A549 (cell line): ENCODE data around the gene RPL13. TPM values are rescaled to one million over a fixed set of nuclear protein-coding genes. Genes with fewer than 3 reads are reported as not detected.

ENCODE experiments used
- ATAC-seq, 2 experiments: fragments of 200-7000 bp in 1 of 2; fragments of >200 bp in 1 of 2; cut with Nextera tagmentation in 1 of 2; cut with Tn5 transposase in 1 of 2; 3 replicates each; pipeline versions ENCODE4 v1.8.0 to v1.9.1; 2018 to 2020; ENCODE audit warnings: mild to moderate bottlenecking in 1 of 2, moderate library complexity in 1 of 2
- CTCF ChIA-PET: fragments of 300-600 bp; sonication (Branson Sonifier 250); formaldehyde crosslinking; extraction: SDS; loops from one replicate; lab custom pipeline; 2021; ENCODE audit warnings: antibody characterized with exemption, inconsistent platforms; lab: Yijun Ruan, JAX
- POLR2A ChIA-PET: fragments of 350-600 bp; formaldehyde crosslinking; extraction: SDS; loops from one replicate; lab custom pipeline; 2021; ENCODE audit warnings: antibody characterized with exemption, inconsistent platforms; lab: Yijun Ruan, JAX
- DNase-seq, 2 experiments: peaks; one replicate each; pipeline versions ENCODE4 v3.0.0 to v3.0.0-alpha.2; 2011 to 2016; ENCODE audit warnings: low read depth in 1 of 2, low spot score in 1 of 2
- FAIRE-seq: peaks from 2 replicates; lab custom pipeline; 2011; peaks lifted over from hg19 to GRCh38; lab: Jason Lieb, UNC
- H3K27ac ChIP-seq, 2 experiments: fragments of >200 bp; sonication (Bioruptor Twin); formaldehyde crosslinking; 3 replicates each; pipeline ENCODE4 v1.5.1; 2016 to 2017
- H3K4me1 ChIP-seq: fragments of >200 bp; sonication (Bioruptor Twin); formaldehyde crosslinking; 3 replicates; pipeline ENCODE4 v1.6.1; 2016
- H3K4me2 ChIP-seq: fragments of >200 bp; sonication (Bioruptor Twin); formaldehyde crosslinking; 3 replicates; pipeline ENCODE4 v1.6.1; 2016
- H3K4me3 ChIP-seq: fragments of >200 bp; sonication (Bioruptor Twin); formaldehyde crosslinking; 3 replicates; pipeline ENCODE4 v1.5.1; 2016
- H3K9me3 ChIP-seq: fragments of >200 bp; sonication (Bioruptor Twin); formaldehyde crosslinking; 3 replicates; pipeline ENCODE4 v1.6.1; 2016
- CBX8 ChIP-seq: fragments of 200-600 bp; sonication (generic); IDR thresholded peaks from 2 replicates; pipeline ENCODE4 v1.6.1; 2016
- CHD2 ChIP-seq: fragments of 150-350 bp; IDR thresholded peaks from 2 replicates; pipeline ENCODE4 v1.6.1; 2014; ENCODE audit warnings: low read length; ENCODE audit not compliant: partially characterized antibody
- CHD4 ChIP-seq: fragments of 200-600 bp; sonication (generic); IDR thresholded peaks from 2 replicates; pipeline ENCODE4 v1.6.1; 2016; ENCODE audit warnings: antibody characterized with exemption, mild to moderate bottlenecking, borderline replicate concordance
- EP300 ChIP-seq, 2 experiments: fragments of >200 bp; sonication (Bioruptor Twin); formaldehyde crosslinking; IDR thresholded peaks; 2 replicates in 1 of 2; 3 replicates in 1 of 2; pipeline ENCODE4 v1.6.1; 2016 to 2017
- FOSB ChIP-seq: fragments of 250-450 bp; sonication (Bioruptor Pico); IDR thresholded peaks from 2 replicates; pipeline ENCODE4 v1.5.0; 2020; ENCODE audit warnings: mild to moderate bottlenecking, moderate library complexity
- FOSL2 ChIP-seq, 2 experiments: fragments of 450-650 bp in 1 of 2; fragments of >200 bp in 1 of 2; sonication (Bioruptor Twin) in 1 of 2; formaldehyde crosslinking; IDR thresholded peaks; 2 replicates each; pipeline versions ENCODE4 v1.5.0 to v1.6.1; 2016 to 2020; ENCODE audit warnings: mild to moderate bottlenecking in 1 of 2, moderate library complexity in 1 of 2
- HEYL ChIP-seq: fragments of 250-450 bp; sonication (Bioruptor Pico); IDR thresholded peaks from 2 replicates; pipeline ENCODE4 v1.8.0; 2021; ENCODE audit warnings: mild to moderate bottlenecking, moderate library complexity
- HOXB13 ChIP-seq: fragments of 250-450 bp; sonication (Bioruptor Pico); IDR thresholded peaks from 2 replicates; pipeline ENCODE4 v1.5.0; 2020; ENCODE audit warnings: low read depth, mild to moderate bottlenecking, moderate library complexity
- JUN ChIP-seq, 2 experiments: fragments of >200 bp; sonication (Bioruptor Twin); formaldehyde crosslinking; IDR thresholded peaks; 2 replicates in 1 of 2; 3 replicates in 1 of 2; pipeline ENCODE4 v1.6.1; 2016 to 2017
- JUNB ChIP-seq: fragments of >200 bp; sonication (Bioruptor Twin); formaldehyde crosslinking; IDR thresholded peaks from 2 replicates; pipeline ENCODE4 v1.6.1; 2016
- MAFK ChIP-seq: fragments of 450-650 bp; IDR thresholded peaks from 2 replicates; pipeline ENCODE4 v1.6.1; 2014; ENCODE audit not compliant: partially characterized antibody
- MYC ChIP-seq: IDR thresholded peaks from 2 replicates; pipeline ENCODE4 v1.6.1; 2012; ENCODE audit warnings: mild to moderate bottlenecking, inconsistent platforms, low read length, improper control_type of control experiment, borderline replicate concordance
- NFE2L2 ChIP-seq: fragments of 150-350 bp; conservative IDR thresholded peaks from 2 replicates; pipeline ENCODE4 v1.6.1; 2014; ENCODE audit warnings: low read length
- NPAS2 ChIP-seq: fragments of 250-450 bp; sonication (Bioruptor Pico); IDR thresholded peaks from 2 replicates; pipeline ENCODE4 v1.8.0; 2022; ENCODE audit warnings: mild to moderate bottlenecking, moderate library complexity, borderline replicate concordance
- POLR2A ChIP-seq: IDR thresholded peaks from 2 replicates; pipeline ENCODE4 v1.6.1; 2012; ENCODE audit warnings: mild to moderate bottlenecking, low read length
- POLR2AphosphoS2 ChIP-seq: conservative IDR thresholded peaks from 2 replicates; pipeline ENCODE4 v1.6.1; 2012; ENCODE audit warnings: low read length, improper control_type of control experiment, inconsistent platforms
- RAD21 ChIP-seq, 2 experiments: fragments of >200 bp in 1 of 2; sonication (Bioruptor Twin) in 1 of 2; formaldehyde crosslinking in 1 of 2; IDR thresholded peaks in 1 of 2; conservative IDR thresholded peaks in 1 of 2; 2 replicates in 1 of 2; 3 replicates in 1 of 2; pipeline ENCODE4 v1.6.1; 2012 to 2018; ENCODE audit warnings: inconsistent platforms in 1 of 2
- RCOR1 ChIP-seq: fragments of 150-350 bp; IDR thresholded peaks from 2 replicates; pipeline ENCODE4 v1.6.1; 2014; ENCODE audit warnings: antibody characterized with exemption, low read length, low read depth
- SMC3 ChIP-seq: fragments of >200 bp; sonication (Bioruptor Twin); formaldehyde crosslinking; IDR thresholded peaks from 3 replicates; pipeline ENCODE4 v1.6.1; 2018; ENCODE audit warnings: inconsistent platforms
- SREBF2 ChIP-seq: fragments of 450-650 bp; IDR thresholded peaks from 2 replicates; pipeline ENCODE4 v1.6.1; 2014; ENCODE audit warnings: mild to moderate bottlenecking, moderate library complexity
- TFCP2L1 ChIP-seq: fragments of 250-450 bp; sonication (Bioruptor Pico); IDR thresholded peaks from 2 replicates; pipeline ENCODE4 v1.5.0; 2021; ENCODE audit warnings: mild to moderate bottlenecking
- USF2 ChIP-seq: fragments of 450-650 bp; IDR thresholded peaks from 2 replicates; pipeline ENCODE4 v1.6.1; 2014; ENCODE audit warnings: antibody characterized with exemption
- ZC3H11A ChIP-seq: fragments of 450-650 bp; IDR thresholded peaks from 2 replicates; pipeline ENCODE4 v1.6.1; 2014; ENCODE audit warnings: antibody characterized with exemption, mild to moderate bottlenecking
- WGBS: methylation state at CpG from one replicate; pipeline ENCODE4 v1.1.6; 2017; ENCODE audit errors: missing lambda C conversion rate; 5-methylcytosine and 5-hydroxymethylcytosine counted together
- polyA plus RNA-seq, 4 experiments: library from polyadenylated mRNA; depleted of rRNA in 3 of 4; stranded (reverse); fragments of >200 nt; fragmentation: RNase III in 1 of 4; extraction: RNeasy Plus Mini Kit Qiagen cat#74134 plus additional on column Dnase treatment in 1 of 4; gene quantifications; 2 replicates in 3 of 4; 3 replicates in 1 of 4; pipeline ENCODE4 v1.2.3, GENCODE V29; 2011 to 2017
- TF ChIP-seq, protein P1 (sequence below): fragments of 150-350 bp; IDR thresholded peaks from 2 replicates; pipeline ENCODE4 v1.6.1; 2014; ENCODE audit warnings: low read depth, mild to moderate bottlenecking, low read length
- TF ChIP-seq, protein P2 (sequence below): fragments of 250-450 bp; sonication (Bioruptor Pico); IDR thresholded peaks from 2 replicates; pipeline ENCODE4 v1.5.0; 2020; ENCODE audit warnings: low read depth, mild to moderate bottlenecking, moderate library complexity
- TF ChIP-seq, protein P3 (sequence below): IDR thresholded peaks from 2 replicates; pipeline ENCODE4 v1.6.1; 2012; ENCODE audit warnings: low read depth, borderline replicate concordance
- TF ChIP-seq, protein P4 (sequence below): IDR thresholded peaks from 2 replicates; pipeline ENCODE4 v1.6.1; 2012
- TF ChIP-seq, protein P5 (sequence below): fragments of >200 bp; sonication (Bioruptor Twin); formaldehyde crosslinking; IDR thresholded peaks from 3 replicates; pipeline ENCODE4 v1.5.1; 2016
- TF ChIP-seq, protein P6 (sequence below): fragments of >200 bp; sonication (Bioruptor Twin); formaldehyde crosslinking; IDR thresholded peaks from 2 replicates; pipeline ENCODE4 v1.6.1; 2016

The RPL13 gene
- polyA plus RNA-seq, 2 of the 4 experiments (the other 2 are of a cell fraction): 2,911 to 3,044 TPM

DNA sequence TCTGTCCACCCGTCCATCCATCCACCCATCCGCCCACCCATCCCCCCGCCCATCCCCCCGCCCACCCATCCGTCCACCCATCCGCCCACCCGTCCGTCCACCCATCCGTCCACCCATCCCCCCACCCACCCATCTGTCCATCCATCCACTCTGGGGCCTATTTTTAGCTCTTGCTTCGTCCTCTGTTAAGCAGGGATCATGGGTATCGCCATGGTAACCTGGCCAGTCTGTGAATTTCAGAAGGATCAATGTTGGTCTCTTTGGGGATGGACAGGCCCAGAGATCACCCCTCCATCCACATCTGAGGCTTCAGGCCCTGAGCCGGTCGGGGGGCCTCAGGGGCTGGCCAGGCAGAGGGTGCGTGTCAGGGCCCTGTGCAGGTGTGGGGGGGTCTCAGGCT lies 37.7 kb downstream of the RPL13 start:
- ATAC-seq (no peak), DNase-seq (peak; percentile 44 to 71), FAIRE-seq (no peak)
- H3K4me1 ChIP-seq: peaks cover 30% of the 10 kb centered on the region
- WGBS: 81% methylated on average over 5 of the region's 14 CpGs
- CTCF ChIA-PET: interaction anchor here (1.7 kb wide), 1 partner anchor 13 kb away, joined by 4 read pairs; no protein-coding TSS in a partner anchor
- no peak overlapping the region for H3K4me3 ChIP-seq
- no peaks in the 10 kb centered on the region for H3K9me3 ChIP-seq
- POLR2A ChIA-PET: no interaction called here
- TF ChIP-seq JUNB (no peak), USF2 (no peak), CHD4 (no peak), POLR2A (no peak), RCOR1 (no peak), SMC3 (no peak), POLR2AphosphoS2 (no peak), CHD2 (no peak), FOSB (no peak), JUN (IDR thresholded peaks at IDR 0.05) (no peak), CBX8 (no peak), MYC (no peak), HOXB13 (CRISPR knock-in tag) (no peak), NPAS2 (CRISPR knock-in tag) (no peak), RAD21 (conservative IDR thresholded peaks at IDR 0.05 in 1 of 2, IDR thresholded peaks at IDR 0.05 in 1 of 2) (no peak), EP300 (IDR thresholded peaks at IDR 0.05) (no peak)
- TF ChIP-seq, protein P1, sequence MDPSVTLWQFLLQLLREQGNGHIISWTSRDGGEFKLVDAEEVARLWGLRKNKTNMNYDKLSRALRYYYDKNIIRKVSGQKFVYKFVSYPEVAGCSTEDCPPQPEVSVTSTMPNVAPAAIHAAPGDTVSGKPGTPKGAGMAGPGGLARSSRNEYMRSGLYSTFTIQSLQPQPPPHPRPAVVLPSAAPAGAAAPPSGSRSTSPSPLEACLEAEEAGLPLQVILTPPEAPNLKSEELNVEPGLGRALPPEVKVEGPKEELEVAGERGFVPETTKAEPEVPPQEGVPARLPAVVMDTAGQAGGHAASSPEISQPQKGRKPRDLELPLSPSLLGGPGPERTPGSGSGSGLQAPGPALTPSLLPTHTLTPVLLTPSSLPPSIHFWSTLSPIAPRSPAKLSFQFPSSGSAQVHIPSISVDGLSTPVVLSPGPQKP: no peak
- TF ChIP-seq, protein P2, sequence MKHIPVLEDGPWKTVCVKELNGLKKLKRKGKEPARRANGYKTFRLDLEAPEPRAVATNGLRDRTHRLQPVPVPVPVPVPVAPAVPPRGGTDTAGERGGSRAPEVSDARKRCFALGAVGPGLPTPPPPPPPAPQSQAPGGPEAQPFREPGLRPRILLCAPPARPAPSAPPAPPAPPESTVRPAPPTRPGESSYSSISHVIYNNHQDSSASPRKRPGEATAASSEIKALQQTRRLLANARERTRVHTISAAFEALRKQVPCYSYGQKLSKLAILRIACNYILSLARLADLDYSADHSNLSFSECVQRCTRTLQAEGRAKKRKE (CRISPR knock-in tag): no peak
- TF ChIP-seq, protein P3, sequence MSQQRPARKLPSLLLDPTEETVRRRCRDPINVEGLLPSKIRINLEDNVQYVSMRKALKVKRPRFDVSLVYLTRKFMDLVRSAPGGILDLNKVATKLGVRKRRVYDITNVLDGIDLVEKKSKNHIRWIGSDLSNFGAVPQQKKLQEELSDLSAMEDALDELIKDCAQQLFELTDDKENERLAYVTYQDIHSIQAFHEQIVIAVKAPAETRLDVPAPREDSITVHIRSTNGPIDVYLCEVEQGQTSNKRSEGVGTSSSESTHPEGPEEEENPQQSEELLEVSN: no peak
- TF ChIP-seq, protein P4, sequence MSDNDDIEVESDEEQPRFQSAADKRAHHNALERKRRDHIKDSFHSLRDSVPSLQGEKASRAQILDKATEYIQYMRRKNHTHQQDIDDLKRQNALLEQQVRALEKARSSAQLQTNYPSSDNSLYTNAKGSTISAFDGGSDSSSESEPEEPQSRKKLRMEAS: no peak
- H3K4me2 ChIP-seq: no peak overlapping the region
- H3K27ac ChIP-seq: no peak overlapping the region

DNA sequence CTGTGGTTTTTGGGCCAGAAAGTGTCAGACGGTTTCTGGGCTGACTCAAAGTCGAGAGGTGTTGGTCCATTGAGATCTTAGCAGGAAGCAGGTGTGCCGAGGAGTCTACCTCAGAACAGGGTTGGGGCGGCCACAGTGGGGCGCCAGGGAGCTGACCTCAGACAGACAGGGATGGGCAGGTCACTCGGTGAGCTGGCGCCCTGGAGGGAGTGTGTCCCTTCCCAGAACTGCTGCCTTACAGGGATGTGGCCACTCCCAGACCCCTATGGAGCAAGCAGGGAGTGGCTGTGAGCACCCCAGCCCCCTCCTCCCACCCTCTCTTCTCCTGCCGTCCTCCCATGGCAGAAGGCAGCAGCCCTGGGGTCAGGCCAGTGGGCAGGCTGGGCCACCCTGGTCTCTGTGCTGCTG lies 39.0 kb downstream of the RPL13 start:
- Histone ChIP-seq H3K4me1 (peaks cover 30% of the 10 kb centered on the region), H3K4me2 (peak overlapping the region; percentile 21; the same call in 1 of the 3 replicates), H3K9me3 (no peaks in the 10 kb centered on the region), H3K27ac (peak overlapping the region; percentile 10 to 69; a peak in 3 of 6 replicates), H3K4me3 (no peak overlapping the region)
- FAIRE-seq (no peak), ATAC-seq (peak; percentile 45 to 81), DNase-seq (peak; percentile 65 to 81)
- no peak for TF ChIP-seq MAFK
- TF ChIP-seq, protein P5, sequence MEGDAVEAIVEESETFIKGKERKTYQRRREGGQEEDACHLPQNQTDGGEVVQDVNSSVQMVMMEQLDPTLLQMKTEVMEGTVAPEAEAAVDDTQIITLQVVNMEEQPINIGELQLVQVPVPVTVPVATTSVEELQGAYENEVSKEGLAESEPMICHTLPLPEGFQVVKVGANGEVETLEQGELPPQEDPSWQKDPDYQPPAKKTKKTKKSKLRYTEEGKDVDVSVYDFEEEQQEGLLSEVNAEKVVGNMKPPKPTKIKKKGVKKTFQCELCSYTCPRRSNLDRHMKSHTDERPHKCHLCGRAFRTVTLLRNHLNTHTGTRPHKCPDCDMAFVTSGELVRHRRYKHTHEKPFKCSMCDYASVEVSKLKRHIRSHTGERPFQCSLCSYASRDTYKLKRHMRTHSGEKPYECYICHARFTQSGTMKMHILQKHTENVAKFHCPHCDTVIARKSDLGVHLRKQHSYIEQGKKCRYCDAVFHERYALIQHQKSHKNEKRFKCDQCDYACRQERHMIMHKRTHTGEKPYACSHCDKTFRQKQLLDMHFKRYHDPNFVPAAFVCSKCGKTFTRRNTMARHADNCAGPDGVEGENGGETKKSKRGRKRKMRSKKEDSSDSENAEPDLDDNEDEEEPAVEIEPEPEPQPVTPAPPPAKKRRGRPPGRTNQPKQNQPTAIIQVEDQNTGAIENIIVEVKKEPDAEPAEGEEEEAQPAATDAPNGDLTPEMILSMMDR: peak; percentile 51
- TF ChIP-seq RAD21 (conservative IDR thresholded peaks at IDR 0.05 in 1 of 2, IDR thresholded peaks at IDR 0.05 in 1 of 2): peak; percentile 50 to 62
- TF ChIP-seq, protein P1: no peak
- no peak for TF ChIP-seq NFE2L2
- TF ChIP-seq HOXB13 (CRISPR knock-in tag): no peak
- TF ChIP-seq MYC: no peak
- TF ChIP-seq HEYL (CRISPR knock-in tag): no peak
- no peak for TF ChIP-seq FOSL2 (IDR thresholded peaks at IDR 0.05)
- TF ChIP-seq FOSL2 (CRISPR knock-in tag; IDR thresholded peaks at IDR 0.05): no peak
- no peak for TF ChIP-seq POLR2AphosphoS2
- TF ChIP-seq, protein P6, sequence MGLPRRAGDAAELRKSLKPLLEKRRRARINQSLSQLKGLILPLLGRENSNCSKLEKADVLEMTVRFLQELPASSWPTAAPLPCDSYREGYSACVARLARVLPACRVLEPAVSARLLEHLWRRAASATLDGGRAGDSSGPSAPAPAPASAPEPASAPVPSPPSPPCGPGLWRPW: no peak
- TF ChIP-seq ZC3H11A: no peak
- TF ChIP-seq SREBF2: no peak
- TF ChIP-seq TFCP2L1 (CRISPR knock-in tag): no peak
- peak; percentile 49 for TF ChIP-seq SMC3
- TF ChIP-seq, protein P4: no peak
- no peak for TF ChIP-seq USF2
- POLR2A ChIA-PET: no interaction called here
- CTCF ChIA-PET: interaction anchor here (0.7 to 4.2 kb wide), 20 partner anchors 9 to 109 kb away, joined by 3 to 49 read pairs (median 5); partner anchors contain the start of genes CPNE7 and DPEP1
- WGBS: 15% methylated on average over 7 of the region's 8 CpGs
